HepG2 (cell line): Measurements from ENCODE around the gene PDS5B. TPM values are rescaled to one million over a fixed set of nuclear protein-coding genes. Genes with fewer than 3 reads are reported as not detected.

Experiments
- ATF4 ChIP-seq, 2 experiments: fragments of 450-650 bp in 1 of 2; sonication (generic) in 1 of 2; formaldehyde crosslinking; IDR thresholded peaks; 2 replicates each; pipeline versions ENCODE4 v1.5.0 to v1.8.0; 2020 to 2022; ENCODE audit warnings: mild to moderate bottlenecking in 1 of 2, missing genetic modification reagents in 1 of 2
- BORCS8-MEF2B ChIP-seq: sonication (generic); formaldehyde crosslinking; IDR thresholded peaks from 2 replicates; pipeline ENCODE4 v1.8.0; 2022; ENCODE audit warnings: mild to moderate bottlenecking, missing genetic modification reagents
- DNMT1 ChIP-seq: sonication (generic); formaldehyde crosslinking; IDR thresholded peaks from 2 replicates; pipeline ENCODE4 v1.5.1; 2020; ENCODE audit warnings: mild to moderate bottlenecking, missing genetic modification reagents
- ELF1 ChIP-seq: sonication (generic); formaldehyde crosslinking; IDR thresholded peaks from 2 replicates; pipeline ENCODE4 v1.4.0; 2020; ENCODE audit warnings: missing genetic modification reagents
- GABPB1 ChIP-seq: IDR thresholded peaks from 2 replicates; pipeline ENCODE4 v1.6.1; 2016; ENCODE audit warnings: mild to moderate bottlenecking, missing genetic modification reagents, moderate library complexity, missing compliant biosample characterization
- IRF2 ChIP-seq: IDR thresholded peaks from 2 replicates; pipeline ENCODE4 v1.6.1; 2018; ENCODE audit warnings: missing genetic modification reagents, missing compliant biosample characterization
- MEIS2 ChIP-seq: sonication (generic); formaldehyde crosslinking; IDR thresholded peaks from 2 replicates; pipeline ENCODE4 v1.9.0; 2021; ENCODE audit warnings: mild to moderate bottlenecking, missing genetic modification reagents
- NCOA1 ChIP-seq: sonication (generic); formaldehyde crosslinking; IDR thresholded peaks from 2 replicates; pipeline ENCODE4 v1.9.0; 2021; ENCODE audit warnings: missing genetic modification reagents
- NFE2L2 ChIP-seq: fragments of 150-350 bp; IDR thresholded peaks from 2 replicates; pipeline ENCODE4 v1.6.1; 2014; ENCODE audit warnings: low read length
- NRL ChIP-seq: sonication (generic); formaldehyde crosslinking; IDR thresholded peaks from 2 replicates; pipeline ENCODE4 v1.5.0; 2020; ENCODE audit warnings: missing genetic modification reagents, mild to moderate bottlenecking, moderate library complexity, borderline replicate concordance
- ZEB1 ChIP-seq: IDR thresholded peaks from 2 replicates; pipeline ENCODE4 v1.6.1; 2012; ENCODE audit warnings: mild to moderate bottlenecking, low read depth, inconsistent platforms; ENCODE audit not compliant: insufficient replicate concordance
- ZFX ChIP-seq: sonication (generic); formaldehyde crosslinking; IDR thresholded peaks from 2 replicates; pipeline ENCODE4 v1.4.0; 2020; ENCODE audit warnings: mild to moderate bottlenecking, low read depth, missing genetic modification reagents, moderate library complexity
- ZNF124 ChIP-seq: sonication (generic); formaldehyde crosslinking; IDR thresholded peaks from 2 replicates; pipeline ENCODE4 v1.4.0; 2020; ENCODE audit warnings: missing genetic modification reagents
- ZNF280D ChIP-seq: sonication (generic); formaldehyde crosslinking; IDR thresholded peaks from 2 replicates; pipeline ENCODE4 v1.5.1; 2020; ENCODE audit warnings: mild to moderate bottlenecking, missing genetic modification reagents
- ZNF382 ChIP-seq: sonication (generic); formaldehyde crosslinking; IDR thresholded peaks from 2 replicates; pipeline ENCODE4 v1.5.0; 2020; ENCODE audit warnings: missing genetic modification reagents, mild to moderate bottlenecking, borderline replicate concordance
- ZNF598 ChIP-seq: sonication (generic); formaldehyde crosslinking; IDR thresholded peaks from 2 replicates; pipeline ENCODE4 v1.5.1; 2020; ENCODE audit warnings: mild to moderate bottlenecking, missing genetic modification reagents, borderline replicate concordance
- polyA plus RNA-seq, 8 experiments: library from polyadenylated mRNA; depleted of rRNA in 3 of 8; stranded (reverse) in 7 of 8; unstranded in 1 of 8; fragments of >200 nt; fragmentation: Illumina TruSeq in 4 of 8; extraction: Trizol in 4 of 8; gene quantifications; 2 replicates each; pipeline versions ENCODE4 v1.2.1 to v1.2.3, GENCODE V29; 2011 to 2016; ENCODE audit warnings: low read depth in 4 of 8, missing spikeins in 1 of 8, mixed read lengths in 1 of 8; ENCODE audit not compliant: insufficient read depth in 1 of 8
- total RNA-seq, 5 experiments: library from RNA; depleted of rRNA; stranded (reverse); fragments of >200 nt; fragmentation: Illumina TruSeq; extraction: Trizol; gene quantifications; 2 replicates each; pipeline ENCODE4 v1.2.3, GENCODE V29; 2016; ENCODE audit warnings: low read depth in 1 of 5
- TF ChIP-seq, protein P1 (sequence below): fragments of 450-650 bp; IDR thresholded peaks from 2 replicates; pipeline ENCODE4 v1.6.1; 2017; ENCODE audit warnings: mild to moderate bottlenecking
- TF ChIP-seq, protein P2 (sequence below), 2 experiments: sonication (generic) in 1 of 2; formaldehyde crosslinking in 1 of 2; IDR thresholded peaks; 2 replicates each; pipeline versions ENCODE4 v1.4.0 to v1.6.1; 2018 to 2020; ENCODE audit warnings: missing genetic modification reagents in 2 of 2, borderline replicate concordance in 1 of 2, low read depth in 1 of 2, mild to moderate bottlenecking in 1 of 2, missing biosample characterization in 1 of 2
- TF ChIP-seq, protein P3 (sequence below): IDR thresholded peaks from 2 replicates; pipeline ENCODE4 v1.6.1; 2016; ENCODE audit warnings: mild to moderate bottlenecking

Gene PDS5B
- total and polyA plus RNA-seq, 2 of the 13 experiments (the other 11 are each of a cell fraction or from before 2014, with no cell fraction given) = 5.8 to 24.6 TPM

- TF ChIP-seq, protein P1, sequence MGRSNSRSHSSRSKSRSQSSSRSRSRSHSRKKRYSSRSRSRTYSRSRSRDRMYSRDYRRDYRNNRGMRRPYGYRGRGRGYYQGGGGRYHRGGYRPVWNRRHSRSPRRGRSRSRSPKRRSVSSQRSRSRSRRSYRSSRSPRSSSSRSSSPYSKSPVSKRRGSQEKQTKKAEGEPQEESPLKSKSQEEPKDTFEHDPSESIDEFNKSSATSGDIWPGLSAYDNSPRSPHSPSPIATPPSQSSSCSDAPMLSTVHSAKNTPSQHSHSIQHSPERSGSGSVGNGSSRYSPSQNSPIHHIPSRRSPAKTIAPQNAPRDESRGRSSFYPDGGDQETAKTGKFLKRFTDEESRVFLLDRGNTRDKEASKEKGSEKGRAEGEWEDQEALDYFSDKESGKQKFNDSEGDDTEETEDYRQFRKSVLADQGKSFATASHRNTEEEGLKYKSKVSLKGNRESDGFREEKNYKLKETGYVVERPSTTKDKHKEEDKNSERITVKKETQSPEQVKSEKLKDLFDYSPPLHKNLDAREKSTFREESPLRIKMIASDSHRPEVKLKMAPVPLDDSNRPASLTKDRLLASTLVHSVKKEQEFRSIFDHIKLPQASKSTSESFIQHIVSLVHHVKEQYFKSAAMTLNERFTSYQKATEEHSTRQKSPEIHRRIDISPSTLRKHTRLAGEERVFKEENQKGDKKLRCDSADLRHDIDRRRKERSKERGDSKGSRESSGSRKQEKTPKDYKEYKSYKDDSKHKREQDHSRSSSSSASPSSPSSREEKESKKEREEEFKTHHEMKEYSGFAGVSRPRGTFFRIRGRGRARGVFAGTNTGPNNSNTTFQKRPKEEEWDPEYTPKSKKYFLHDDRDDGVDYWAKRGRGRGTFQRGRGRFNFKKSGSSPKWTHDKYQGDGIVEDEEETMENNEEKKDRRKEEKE = no peak
- TF ChIP-seq MEIS2 (CRISPR knock-in tag) = 0 out of 2 replicates have a peak, but pooled peaks have one; percentile 57
- TF ChIP-seq, protein P2, sequence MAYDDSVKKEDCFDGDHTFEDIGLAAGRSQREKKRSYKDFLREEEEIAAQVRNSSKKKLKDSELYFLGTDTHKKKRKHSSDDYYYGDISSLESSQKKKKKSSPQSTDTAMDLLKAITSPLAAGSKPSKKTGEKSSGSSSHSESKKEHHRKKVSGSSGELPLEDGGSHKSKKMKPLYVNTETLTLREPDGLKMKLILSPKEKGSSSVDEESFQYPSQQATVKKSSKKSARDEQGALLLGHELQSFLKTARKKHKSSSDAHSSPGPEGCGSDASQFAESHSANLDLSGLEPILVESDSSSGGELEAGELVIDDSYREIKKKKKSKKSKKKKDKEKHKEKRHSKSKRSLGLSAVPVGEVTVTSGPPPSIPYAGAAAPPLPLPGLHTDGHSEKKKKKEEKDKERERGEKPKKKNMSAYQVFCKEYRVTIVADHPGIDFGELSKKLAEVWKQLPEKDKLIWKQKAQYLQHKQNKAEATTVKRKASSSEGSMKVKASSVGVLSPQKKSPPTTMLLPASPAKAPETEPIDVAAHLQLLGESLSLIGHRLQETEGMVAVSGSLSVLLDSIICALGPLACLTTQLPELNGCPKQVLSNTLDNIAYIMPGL (CRISPR knock-in tag; IDR thresholded peaks at IDR 0.05; ENCODE audit: borderline replicate concordance in 1 of 2, low read depth in 1 of 2) = peak; percentile 55 to 85; a peak in 3 of 4 replicates
- TF ChIP-seq NRL (CRISPR knock-in tag) = no peak
- TF ChIP-seq ZNF124 (CRISPR knock-in tag) = 0 out of 2 replicates have a peak, but pooled peaks have one; percentile 40
- TF ChIP-seq ZNF598 (CRISPR knock-in tag) = no peak
- peak; percentile 69; the same call in 1 of the 2 replicates for TF ChIP-seq BORCS8-MEF2B (CRISPR knock-in tag)
- TF ChIP-seq ZNF280D (CRISPR knock-in tag) = peak; percentile 59; the same call in 1 of the 2 replicates
- peak; percentile 89 for TF ChIP-seq ELF1 (CRISPR knock-in tag)
- TF ChIP-seq ATF4 (CRISPR knock-in tag; IDR thresholded peaks at IDR 0.05) = peak in 1 of 2 experiments; percentile 64; a peak in 2 of 4 replicates
- peak; percentile 94 for TF ChIP-seq GABPB1 (CRISPR knock-in tag)
- no peak for TF ChIP-seq DNMT1 (CRISPR knock-in tag)
- TF ChIP-seq NFE2L2 = no peak
- TF ChIP-seq ZNF382 (CRISPR knock-in tag) = no peak
- peak; percentile 95 for TF ChIP-seq IRF2
- TF ChIP-seq NCOA1 (CRISPR knock-in tag) = no peak
- TF ChIP-seq, protein P3, sequence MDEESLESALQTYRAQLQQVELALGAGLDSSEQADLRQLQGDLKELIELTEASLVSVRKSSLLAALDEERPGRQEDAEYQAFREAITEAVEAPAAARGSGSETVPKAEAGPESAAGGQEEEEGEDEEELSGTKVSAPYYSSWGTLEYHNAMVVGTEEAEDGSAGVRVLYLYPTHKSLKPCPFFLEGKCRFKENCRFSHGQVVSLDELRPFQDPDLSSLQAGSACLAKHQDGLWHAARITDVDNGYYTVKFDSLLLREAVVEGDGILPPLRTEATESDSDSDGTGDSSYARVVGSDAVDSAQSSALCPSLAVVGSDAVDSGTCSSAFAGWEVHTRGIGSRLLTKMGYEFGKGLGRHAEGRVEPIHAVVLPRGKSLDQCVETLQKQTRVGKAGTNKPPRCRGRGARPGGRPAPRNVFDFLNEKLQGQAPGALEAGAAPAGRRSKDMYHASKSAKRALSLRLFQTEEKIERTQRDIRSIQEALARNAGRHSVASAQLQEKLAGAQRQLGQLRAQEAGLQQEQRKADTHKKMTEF (CRISPR knock-in tag) = peak; percentile 44; the same call in 1 of the 2 replicates
- TF ChIP-seq ZFX = peak; percentile 88
- no peak for TF ChIP-seq ZEB1
Measured at GRCh38 chr13:32538621-32539246, 47.5 kb upstream of the PDS5B start, which contains the start of gene N4BP2L2 (continued).
